ENCODE measurements around the gene KRT3.
"Not testable (repeated sequence)": the region's sequence is repeated elsewhere in the genome, so short reads cannot be mapped to it uniquely, and the experiment has no call there.

The KRT3 gene

DNA sequence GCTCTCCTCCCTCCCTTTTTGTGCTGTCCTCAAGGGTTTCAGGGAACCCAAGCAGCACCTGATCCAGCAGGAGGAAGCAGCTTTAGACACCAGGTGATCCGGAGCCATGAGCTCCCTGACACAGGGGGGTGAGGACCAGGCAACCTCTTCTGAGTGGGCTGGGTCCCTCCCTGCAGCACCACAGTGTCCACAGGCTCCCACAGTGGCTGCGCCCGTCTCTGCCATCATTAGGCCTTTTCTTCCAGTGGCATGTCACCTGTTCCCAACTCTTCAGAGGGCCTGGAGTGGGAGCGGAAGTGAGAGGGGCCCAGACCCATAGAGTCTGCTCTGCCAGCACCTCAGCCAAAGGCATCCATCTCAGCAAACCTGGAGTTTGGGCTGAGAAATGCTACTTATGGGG, 18.4 kb downstream of the KRT3 start:
- no peak for DNase-seq

DNA sequence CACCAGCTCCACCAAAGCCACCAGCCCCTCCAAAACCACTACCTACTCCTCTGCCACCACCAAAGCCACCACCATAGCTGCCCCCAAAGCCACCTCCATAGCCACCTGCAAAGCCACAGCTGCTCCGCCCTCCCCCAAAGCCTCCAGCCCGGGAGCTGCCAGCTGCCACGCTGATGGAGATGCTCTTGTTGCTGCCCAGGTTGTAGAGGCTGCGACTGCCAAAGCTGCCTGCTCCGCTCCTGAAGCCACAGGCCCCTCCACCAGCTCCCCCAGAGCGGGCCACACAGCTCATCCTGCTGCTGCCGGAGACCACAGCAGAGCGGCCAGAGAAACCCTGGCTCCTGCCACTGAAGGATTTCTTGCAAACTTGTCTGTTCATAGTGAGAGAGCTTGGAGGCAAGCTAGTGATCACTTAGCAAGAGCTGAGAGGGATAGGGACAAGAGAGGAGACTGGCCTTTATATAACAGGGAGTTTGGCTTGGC, 19.0 kb downstream of the KRT3 start, which contains the start of gene KRT76:
Gene KRT76 (minus strand): TSS at position 433 of the 483 bp plus-strand sequence. CDS start 54 bp downstream, at position 379.
- no peak for DNase-seq

DNA sequence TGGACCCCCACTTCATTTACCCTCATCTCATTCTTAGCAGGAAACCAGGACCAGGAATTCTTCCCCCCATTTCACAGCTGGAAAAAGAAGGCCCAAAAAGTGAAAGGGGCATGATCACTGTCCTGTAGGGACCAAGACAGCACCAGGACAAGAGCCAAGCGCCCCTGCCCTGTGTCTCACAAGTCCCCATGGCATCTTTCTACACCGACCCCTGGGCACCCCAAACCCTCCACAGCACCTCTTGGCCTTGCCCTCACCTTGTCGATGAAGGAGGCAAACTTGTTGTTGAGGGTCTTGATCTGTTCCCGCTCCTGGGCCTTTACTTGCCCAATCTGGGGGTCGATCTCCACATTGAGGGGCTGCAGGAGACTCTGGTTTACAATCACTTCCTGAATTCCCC, 19.5 kb downstream of the KRT3 start:
- DNase-seq, result no peak

DNA sequence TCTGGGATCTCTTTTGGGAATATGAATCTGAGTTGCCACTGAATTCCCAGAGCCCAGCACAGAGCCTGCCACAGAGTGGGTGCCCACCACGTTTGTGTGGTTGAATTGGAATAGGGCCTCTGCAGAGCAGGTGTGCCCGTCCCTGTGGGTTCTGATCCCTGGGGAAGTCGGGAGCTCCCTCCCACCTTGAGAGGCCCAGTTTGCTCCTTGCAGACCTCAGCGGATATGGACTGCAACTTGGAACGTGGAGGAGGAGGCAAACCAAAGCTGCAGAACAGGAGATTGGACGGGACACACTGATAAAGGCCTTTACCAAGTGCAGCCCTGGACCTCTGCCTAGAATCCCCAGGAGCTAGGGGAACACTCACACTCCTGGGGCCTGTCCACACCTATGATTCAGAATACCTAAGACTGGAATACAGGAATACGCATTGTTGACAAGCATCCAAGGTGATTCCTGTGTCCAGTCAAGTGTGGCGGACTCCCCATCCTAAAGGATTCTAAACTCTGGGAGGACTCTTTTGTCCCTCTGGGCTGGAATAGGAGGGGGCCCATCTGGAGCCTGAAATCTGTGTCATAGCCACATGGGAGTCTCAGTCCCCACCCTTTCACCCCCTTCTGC, 21.2 kb downstream of the KRT3 start:
- no peak for DNase-seq

DNA sequence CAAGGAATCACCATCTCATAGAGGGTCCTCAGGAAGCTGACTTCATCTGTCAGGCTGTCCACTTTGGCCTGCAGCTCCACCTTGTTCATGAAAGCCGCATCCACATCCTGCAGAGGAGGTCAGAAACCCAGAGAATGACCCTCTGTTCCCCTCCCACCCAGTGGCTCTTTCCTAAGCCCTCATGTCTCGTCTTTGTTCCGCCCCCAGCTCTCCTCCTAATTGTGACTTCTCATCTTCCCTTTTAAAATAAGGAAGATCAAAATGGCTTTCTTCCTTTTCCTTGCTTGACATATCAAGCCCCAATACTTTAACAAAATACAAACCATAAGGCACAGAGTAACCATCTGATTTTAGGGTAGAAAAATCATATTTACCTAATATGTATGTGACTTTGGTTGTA, 23.1 kb downstream of the KRT3 start:
- DNase-seq, result no peak

DNA sequence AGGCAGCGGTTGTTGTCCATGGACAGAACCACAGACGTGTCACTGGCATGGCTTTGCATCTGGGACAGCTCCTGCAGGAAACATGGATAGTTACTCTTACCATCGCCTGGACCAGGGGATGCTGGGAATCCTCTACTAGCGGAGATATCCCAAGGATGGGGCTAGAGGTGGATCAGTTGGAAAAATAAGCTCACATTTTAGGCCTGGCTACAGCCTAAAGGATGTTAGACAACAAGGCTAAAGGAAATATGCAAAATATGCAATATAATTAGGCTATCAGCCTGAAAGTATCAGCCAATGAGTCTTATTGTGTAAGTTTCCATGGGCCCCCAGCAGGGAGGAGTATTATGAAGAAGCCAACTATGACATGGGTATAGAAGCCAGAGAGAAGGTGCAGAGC, 23.7 kb downstream of the KRT3 start:
- DNase-seq, result no peak

DNA sequence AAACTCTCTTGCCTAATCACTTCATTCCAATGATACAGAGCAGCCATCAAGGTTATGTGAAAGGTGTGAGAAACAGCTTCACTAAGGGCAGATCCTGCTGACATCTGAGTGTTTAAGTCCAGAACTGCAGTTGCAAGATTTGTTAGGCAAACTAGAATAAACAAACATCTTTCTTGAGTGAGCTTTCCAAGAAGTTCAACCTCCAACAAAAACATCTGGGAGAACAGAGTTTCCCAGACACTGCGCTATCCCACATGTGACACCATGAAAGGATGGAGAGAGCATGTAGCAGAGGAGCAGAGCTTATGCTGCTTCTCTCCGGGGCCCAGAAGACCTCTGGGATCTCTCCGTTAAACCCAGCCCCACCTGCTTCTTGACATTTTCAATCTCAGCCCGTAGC, 24.4 kb downstream of the KRT3 start:
- no peak for DNase-seq

DNA sequence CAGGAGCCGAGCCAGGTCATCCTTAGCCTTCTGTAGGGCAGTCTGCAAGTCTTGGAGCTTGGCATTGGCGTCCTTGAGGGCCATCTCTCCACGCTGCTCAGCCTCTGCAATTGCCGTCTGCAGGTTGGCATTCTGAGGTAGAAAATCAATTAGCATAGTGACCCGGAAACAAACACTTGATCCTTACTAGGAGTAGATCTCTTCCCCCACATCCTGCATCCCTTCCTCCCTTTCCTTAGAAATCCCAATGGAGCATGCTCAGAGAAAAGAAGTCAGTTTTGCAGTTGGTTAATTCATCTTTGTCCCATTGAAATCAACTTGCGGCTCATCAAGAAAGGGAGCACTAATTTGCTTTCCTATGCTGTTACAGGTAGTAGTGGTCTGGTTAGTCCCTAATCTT, 24.8 kb downstream of the KRT3 start:
- DNase-seq, result no peak

DNA sequence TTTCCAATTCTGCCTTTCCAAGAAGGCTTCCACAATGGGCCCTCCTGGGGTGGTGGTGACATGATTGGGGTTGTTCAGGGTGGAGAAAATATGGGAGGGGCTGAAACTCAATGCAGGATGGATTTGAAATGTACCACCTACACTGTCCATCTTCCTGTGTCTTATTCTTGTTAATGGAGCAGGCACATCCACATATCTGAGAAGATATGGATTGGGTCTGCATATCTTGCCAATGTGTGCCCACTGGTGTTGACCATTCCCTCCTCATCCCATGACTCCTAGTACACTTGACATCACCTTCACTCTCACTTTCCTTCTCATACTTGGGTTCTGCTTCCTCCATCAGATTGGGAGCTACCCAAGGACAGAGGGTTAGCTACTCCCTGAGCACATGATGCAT, 26.0 kb downstream of the KRT3 start:
- DNase-seq, result no peak

DNA sequence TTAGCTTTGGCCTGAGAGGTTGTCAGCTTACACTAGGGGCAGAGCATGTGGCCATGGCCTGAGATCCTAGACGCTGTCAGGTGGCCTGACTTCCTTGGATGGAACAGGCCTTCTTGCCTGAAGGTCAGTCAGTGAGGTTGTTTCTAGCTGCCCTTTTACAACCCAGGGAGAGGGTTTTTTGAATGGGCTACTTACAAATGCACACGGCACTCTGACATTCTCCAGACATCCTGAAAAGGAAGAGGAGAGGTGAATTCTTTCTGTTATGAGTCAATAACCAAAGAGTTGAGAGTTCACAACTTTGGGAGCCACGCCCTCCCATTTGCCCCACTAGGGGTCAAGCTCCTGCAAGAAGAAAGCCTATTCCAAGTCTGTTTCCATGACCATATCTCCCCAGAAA, 26.6 kb downstream of the KRT3 start:
- DNase-seq, result no peak

DNA sequence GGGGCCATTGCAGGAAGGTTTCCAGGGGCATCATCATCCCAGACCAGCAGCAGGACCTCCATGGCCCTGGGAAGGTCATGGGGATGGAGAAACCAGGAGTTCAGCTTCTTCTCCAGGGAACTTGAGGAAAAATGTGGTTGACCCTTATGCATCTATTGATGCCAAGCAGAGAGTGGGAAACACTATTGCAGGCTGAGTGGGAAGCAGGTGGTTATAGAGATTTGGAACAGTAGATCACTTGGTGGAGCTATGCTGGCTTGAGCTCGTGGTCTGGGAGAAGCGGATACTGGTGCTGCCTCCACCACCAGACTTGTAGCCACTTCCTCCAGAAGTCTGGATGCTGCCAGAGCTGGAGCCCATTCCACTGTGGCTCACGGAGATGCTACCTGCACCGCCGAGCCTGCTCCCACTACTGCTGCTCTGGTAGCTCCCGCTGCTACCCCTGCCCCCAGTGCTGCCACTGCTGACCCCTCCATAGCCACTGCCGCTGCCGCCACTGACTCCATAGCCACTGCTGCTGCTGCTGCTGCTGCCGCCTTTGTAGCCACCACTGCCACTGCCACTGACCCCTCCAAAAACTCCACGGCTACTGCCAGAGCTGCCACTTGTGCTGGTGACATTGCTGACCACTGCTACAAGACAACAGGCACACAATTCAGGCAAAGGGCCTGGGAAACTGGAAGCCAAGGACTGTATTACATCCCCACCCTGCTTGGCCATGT, 27.3 kb downstream of the KRT3 start:
- no peak for DNase-seq

DNA sequence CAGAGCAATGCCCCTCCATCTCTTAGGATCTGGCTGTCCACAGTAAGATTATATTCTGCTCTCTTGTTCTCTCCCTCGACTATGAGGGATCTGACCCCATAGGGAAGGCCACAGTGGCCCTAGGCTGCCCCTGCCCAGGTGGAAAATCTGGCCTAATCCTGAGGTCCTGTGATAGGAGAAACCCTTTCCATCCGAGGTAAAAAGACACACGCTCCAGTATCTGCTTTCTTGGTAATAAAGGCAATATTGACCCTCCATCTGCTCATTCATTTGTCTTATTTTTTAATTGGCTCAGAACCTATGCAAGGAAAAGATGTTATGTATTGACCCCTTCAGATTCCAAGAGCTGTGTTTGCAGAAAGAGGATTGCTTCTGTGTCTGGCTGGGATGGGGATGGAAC, 28.5 kb downstream of the KRT3 start:
- no peak for DNase-seq

DNA sequence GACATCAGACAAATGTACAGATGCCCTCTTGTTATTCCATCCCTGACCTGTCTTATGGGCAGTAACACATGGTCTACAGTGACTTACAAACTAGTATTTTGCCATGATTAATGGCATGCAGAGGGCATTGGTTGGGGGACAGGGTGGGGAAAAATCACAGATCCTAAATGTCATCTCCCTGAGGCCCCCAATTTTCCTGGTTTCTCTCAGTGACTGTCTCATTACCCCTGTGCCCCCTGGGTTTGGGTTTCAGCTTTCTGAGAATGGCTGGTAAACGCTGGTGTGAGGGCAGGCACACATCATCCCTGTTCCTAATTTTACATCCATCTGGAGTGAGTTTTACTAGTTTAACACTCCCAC, 28.9 kb downstream of the KRT3 start:
- no peak for DNase-seq

DNA sequence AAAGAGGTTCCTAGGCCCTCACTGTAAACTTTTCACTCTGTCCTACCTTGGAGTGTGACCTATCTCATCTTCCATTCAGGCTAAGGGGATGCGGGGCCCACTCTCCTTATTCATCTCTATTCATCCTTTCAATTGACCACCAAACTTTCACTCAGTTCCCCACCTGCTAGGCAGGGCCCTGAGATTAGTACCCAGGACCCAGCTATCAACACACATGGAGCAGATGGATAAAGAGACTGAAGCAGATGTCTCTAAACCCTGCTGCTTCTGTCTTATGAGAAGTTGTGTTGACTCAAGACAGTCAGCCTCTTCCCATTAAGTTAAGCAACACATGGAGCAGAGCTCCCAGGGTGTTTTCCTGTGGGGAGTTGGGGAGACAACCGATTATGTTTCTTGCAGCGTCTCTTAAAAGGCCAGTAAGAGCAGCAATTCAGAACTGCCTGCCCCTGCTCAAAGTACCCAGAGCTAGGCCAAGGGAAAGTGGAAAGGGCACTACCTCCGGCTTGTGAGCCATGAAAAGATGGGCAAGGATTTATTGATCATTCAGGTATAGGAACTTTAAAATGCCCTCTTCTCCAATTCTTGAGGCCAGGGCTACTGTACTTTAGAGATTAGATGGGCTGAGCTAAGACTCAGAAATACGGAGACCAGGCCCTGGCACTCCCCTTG, 29.4 kb downstream of the KRT3 start:
- DNase-seq, result no peak

DNA sequence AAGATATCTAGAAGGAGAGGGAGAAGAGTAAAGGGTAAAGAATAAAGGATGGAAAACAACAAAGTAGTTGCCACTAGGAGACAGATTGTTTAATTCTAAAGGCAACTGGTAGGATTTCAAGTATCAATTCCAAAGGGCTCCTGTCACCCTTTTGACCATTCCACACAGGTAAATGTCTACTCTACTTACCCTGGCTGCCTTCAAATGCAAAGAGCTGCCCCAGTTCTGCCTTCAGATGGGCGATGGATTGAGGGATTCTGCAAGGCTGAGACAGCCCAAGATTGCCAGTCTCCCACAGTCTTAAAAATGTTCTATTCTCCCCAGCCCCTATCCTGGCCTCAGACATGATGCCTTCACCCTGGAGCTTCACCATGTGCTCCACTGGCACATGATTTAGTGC, 30.2 kb downstream of the KRT3 start:
- DNase-seq, result no peak

DNA sequence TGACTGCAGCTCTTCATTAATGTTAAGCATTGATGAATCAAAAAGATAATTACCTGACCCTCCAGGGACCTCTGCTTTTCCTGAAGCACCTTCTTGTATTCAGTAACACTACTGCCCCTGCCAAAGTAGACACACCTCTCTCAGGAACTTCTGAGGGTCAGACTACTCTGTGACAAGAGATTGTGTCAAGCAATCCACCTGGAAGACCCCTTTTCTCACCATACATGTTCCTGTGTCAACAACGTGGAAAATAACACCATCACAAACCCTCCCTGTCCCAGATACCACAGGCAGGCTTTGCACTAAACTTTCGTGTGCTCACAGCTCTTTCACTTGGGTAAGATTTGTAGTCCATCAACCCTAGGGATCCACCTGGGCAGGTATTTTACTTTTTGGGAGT, 31.9 kb downstream of the KRT3 start:
- DNase-seq, result no peak

DNA sequence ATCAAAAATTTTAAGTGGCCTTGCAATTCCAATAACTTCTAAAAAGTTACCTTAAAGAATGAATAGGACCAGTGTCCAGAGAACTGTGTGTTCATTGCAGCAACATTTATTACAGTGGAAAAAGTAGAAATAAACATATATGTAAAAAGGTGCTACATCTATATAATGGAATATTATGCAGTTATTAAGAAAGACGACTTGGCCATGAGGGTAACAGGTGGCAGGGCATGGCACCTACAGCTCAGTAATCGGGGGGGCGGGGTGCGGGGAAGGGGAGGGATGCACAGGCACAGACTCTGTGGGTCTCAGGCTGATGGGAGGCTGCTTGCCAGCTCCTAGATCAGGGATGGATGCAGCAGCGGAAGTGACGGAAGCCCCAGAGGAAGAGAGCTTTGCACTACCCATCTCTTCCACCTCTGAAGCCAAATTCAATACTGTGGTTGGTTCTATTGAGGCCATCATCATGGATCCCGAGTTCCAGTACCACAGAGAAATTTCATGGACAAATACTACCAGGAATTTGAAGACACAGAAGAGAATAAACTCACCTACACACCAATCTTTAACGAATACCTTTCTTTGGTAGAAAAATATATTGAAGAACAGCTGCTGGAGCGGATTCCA, 32.8 kb downstream of the KRT3 start:
- DNase-seq, result no peak

DNA sequence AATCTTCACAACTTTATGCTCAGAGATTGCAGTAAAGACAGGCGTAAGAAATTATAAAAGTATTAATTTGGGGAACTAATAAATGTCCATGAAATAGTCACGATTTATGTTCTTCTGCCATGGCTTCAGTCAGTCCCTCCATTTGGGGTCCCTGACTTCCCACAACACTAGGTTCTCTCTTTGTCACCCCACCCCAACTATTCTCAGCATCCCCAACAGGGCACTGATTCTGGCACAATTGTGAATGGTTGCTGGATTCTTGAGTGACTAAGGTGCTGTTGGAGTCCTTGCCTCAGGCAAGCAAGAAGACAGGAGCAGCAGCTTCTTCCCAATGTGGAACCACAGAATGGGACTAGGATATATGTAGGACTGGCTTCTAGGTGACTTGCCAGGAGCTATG, 34.1 kb downstream of the KRT3 start:
- no peak for DNase-seq

DNA sequence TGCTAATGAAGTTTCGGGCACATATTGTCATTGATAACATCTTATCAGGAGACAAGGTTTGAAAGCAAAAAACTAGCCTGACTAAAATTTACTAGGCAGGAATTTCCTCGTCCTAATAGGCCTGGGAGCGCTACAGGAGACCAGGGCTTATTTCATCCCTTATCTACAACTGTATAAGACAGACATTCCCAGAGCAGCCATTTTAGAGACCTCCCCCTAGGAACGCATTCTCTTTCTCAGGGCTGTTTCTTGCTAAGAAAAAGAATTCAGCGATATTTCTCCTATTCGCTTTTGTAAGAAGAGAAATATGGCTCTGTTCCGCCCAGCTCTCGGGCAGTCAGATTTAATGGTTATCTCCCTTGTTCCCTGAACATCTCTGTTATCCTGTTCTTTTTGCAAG, 34.7 kb downstream of the KRT3 start:
- DNase-seq, result not testable (repeated sequence)

DNA sequence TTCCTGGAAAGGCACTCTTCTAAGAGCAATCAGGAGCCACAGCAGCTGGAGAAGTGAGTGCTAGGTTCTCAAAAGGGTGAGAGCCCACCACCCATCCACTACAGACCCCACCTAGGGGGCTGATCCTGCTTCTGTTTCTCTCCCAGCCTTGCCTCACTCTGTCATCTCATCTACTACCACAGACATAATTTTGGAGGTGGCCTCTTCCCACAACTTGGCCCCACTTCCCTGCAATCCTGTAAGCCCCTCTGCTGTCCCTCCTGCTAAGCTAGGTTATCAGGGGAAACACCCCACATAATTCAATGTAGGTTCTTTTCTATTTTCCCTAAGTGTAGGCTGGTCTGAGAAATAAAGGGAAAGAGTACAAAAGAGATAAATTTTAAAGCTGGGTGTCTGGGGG, 35.3 kb downstream of the KRT3 start:
- DNase-seq, result no peak

DNA sequence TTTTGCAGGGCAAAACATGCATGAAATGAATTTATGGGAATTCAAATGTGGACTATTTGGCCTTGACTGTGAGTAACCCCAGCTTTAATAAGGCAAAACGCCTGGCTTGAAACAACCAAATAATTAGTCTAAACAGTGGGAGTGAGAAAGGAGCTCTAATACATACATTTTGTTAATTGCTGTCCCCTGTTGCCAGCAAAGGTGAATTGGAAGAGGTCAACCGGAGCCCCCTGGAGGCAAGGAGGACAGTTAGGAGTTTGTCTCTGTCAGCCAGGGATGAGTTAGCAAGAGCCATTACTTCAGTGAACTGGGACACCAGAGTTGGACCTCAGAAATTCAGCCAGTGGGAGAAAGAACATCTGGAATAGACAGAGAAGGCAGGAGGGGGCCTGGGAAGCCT, 36.2 kb downstream of the KRT3 start:
- DNase-seq, result no peak

DNA sequence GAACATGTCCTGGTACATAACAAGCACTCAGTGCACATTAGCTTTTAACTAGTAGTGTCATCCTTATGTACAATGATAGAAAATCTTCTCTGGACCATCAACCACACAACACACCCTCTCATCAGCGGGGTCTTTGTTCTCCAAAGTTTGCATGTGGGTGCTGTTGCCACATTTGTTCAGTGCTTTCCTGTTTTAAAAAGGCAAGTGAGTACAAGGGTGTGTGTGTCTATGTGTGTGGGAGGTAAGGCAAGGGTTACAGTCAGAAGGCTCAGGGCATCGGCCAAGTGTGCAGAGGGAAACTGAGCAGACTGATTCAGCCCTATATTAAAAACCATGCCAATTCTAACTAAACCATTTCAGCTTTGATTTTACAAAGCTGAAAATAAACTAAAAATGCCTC, 36.7 kb downstream of the KRT3 start:
- DNase-seq, result no peak

DNA sequence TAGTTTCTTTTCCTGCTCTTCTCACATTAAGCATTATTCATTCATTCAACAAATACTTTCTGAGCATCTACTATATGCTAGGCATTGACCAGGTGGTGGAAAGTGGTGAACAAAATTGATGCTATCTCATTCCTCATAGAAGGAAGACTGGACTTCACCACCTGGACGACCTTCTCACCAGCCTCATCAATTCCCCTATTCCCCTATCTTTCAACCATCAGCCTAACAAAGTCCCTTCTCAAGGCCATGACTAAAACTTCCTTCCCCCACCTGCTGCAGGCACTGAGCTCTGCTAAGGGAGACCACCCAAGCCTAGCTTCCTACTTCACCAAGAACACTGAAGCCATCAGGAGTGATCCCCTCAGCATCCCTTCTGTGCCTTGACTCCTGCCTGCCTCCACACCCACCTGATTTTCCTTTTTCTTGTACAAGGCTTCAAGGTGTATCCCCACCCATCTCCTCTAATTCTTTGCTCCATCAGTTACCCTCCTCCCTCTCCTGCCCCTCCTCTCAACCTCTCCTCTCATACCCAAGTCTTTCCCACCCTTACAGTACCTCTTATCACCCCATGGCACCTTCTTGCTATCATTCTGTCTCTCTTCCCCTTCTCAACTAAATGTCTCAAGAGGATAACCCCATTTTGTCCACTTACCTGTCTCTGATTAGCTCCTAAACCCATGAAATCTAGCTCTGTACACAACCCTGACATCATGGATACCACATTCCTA, 38.3 kb downstream of the KRT3 start:
- no peak for DNase-seq

Data from NCI-H774 (cell line).